ENCODE results near the gene NOC3L.

DNA sequence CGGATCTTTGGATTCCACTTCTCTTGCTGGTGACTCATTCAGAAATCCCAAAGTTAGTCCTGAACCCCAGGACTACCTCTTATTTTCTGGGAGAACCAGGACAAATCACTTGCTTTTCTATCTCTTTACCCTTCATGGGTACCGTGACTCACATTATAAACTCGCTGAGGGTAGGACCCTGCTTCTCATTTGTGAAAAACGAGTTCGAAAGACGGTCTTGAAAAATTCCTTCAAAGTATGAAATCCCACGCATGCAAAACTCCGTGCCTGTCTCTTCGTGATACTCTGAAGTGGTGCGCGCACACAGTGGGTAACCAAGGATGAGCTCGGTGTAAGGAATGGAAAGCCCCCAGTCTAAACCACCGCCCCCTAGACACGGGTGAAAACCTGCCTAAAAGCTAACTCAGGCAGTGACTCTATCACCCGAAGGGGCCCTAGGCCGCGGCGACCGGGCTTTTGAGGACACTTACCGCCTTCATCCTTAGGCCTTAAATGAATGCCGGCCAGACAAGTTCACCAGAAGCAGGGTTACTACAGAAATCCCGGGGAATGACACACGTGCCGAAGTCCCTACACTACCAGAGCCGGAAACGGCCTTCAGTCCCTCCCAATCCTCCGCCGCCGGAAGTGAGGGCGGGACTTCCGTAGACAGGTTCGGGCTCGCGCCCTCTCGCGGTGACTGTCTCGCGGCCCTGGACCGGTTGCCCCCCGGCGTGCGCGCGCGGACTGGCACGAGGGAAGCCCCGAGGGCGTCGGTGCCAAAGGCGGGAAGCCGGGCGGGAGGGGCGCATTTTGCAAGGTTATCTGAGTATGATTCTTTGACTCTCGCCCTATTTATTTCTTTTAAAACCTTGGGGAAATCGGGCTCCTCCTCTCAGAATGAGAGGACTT lies at the start of gene NOC3L:
- TF ChIP-seq POLR2AphosphoS5 (IDR thresholded peaks at IDR 0.05) (peak; percentile 58 to 62), EP300 (IDR thresholded peaks at IDR 0.05) (no peak), POLR2A (IDR thresholded peaks at IDR 0.05) (peak in 2 of 4 donors; percentile 14 to 42)
- TF ChIP-seq, protein P1, sequence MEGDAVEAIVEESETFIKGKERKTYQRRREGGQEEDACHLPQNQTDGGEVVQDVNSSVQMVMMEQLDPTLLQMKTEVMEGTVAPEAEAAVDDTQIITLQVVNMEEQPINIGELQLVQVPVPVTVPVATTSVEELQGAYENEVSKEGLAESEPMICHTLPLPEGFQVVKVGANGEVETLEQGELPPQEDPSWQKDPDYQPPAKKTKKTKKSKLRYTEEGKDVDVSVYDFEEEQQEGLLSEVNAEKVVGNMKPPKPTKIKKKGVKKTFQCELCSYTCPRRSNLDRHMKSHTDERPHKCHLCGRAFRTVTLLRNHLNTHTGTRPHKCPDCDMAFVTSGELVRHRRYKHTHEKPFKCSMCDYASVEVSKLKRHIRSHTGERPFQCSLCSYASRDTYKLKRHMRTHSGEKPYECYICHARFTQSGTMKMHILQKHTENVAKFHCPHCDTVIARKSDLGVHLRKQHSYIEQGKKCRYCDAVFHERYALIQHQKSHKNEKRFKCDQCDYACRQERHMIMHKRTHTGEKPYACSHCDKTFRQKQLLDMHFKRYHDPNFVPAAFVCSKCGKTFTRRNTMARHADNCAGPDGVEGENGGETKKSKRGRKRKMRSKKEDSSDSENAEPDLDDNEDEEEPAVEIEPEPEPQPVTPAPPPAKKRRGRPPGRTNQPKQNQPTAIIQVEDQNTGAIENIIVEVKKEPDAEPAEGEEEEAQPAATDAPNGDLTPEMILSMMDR (IDR thresholded peaks at IDR 0.05) = peak; percentile 80 to 94 (median 86)
